ENCODE results near the gene CAT.
A peak's percentile ranks its signal among the peaks of the same experiment; 100 is the strongest.

Gene CAT

GRCh38 chr11:34461215-34461614 lies 22.5 kb downstream of the CAT start:
- DNase-seq: no peak

GRCh38 chr11:34464591-34465051 lies 25.9 kb downstream of the CAT start:
- DNase-seq: no peak

- no peak for DNase-seq
These were observed 28.2 kb downstream of the CAT start for GRCh38 chr11:34466802-34467488.

GRCh38 chr11:34468209-34468841 lies 29.6 kb downstream of the CAT start:
- DNase-seq: peak; percentile 37 to 45

GRCh38 chr11:34473603-34474169 lies 35.0 kb downstream of the CAT start:
- DNase-seq: no peak

GRCh38 chr11:34475656-34476055 lies 36.9 kb downstream of the CAT start:
- no peak for DNase-seq

- no peak for DNase-seq
These were observed 38.1 kb downstream of the CAT start for GRCh38 chr11:34476849-34477248.

- no peak for DNase-seq
These were observed 40.3 kb downstream of the CAT start for GRCh38 chr11:34478845-34479663.

GRCh38 chr11:34480314-34480713 lies 41.6 kb downstream of the CAT start:
- DNase-seq: no peak

GRCh38 chr11:34481307-34481706 lies 42.6 kb downstream of the CAT start:
- DNase-seq: no peak

GRCh38 chr11:34483106-34483874 lies 44.6 kb downstream of the CAT start:
- DNase-seq: no peak

- no peak for DNase-seq
These were observed 48.7 kb downstream of the CAT start for GRCh38 chr11:34487430-34487829.

- no peak for DNase-seq
These were observed 50.3 kb downstream of the CAT start for GRCh38 chr11:34488855-34489557.

- no peak for DNase-seq
These were observed 51.6 kb downstream of the CAT start for GRCh38 chr11:34490304-34490703.

- DNase-seq: peak; percentile 40 to 48
These were observed 54.2 kb downstream of the CAT start for GRCh38 chr11:34492806-34493414.

GRCh38 chr11:34493468-34493867 lies 54.7 kb downstream of the CAT start:
- DNase-seq: no peak

GRCh38 chr11:34493926-34494595 lies 55.3 kb downstream of the CAT start:
- no peak for DNase-seq

GRCh38 chr11:34495239-34495723 lies 56.5 kb downstream of the CAT start:
- no peak for DNase-seq

- no peak for DNase-seq
These were observed 57.1 kb downstream of the CAT start for GRCh38 chr11:34495724-34496377.
